ENCODE data around the gene RGL3.

The RGL3 gene

DNA sequence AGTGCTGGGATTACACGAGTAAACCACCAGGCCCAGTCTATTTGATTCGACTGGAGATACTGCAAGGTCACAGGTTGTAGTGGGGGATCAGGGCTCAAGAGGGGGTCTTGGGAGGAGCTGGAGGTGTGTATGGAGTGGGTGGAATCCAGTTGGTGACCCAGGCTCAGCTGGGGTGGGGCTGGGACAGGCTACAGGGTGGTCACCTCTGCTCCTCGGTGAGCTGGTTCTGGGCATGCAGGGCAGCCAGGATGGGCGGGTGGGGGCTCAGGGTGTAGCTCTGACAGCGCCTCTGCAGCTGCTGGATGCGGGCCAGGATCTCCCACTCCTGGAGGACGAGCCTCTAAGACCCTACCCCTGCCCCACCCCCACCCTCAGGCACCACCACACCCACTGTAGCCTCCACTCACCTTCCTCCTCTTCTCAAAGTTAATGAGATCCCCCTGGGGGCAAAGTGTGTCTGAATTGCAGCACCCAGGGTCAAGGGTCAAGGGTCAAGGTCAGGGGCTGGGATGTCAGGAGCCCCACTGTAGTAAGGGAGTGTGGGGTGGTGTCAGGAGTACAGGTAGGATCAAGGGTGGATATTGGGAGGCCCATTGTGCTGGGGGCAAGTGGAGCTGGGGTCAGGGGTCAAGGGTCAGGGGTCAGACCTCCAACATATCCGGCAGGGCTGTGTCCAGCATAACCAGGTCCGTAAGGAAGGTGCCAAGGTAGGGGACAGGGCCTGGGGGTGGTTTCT, 17.1 kb downstream of the RGL3 start:
- H3K4ac ChIP-seq (ENCODE audit: low read length), result no peak overlapping the region
- H3K79me1 ChIP-seq (ENCODE audit: low read depth, low read length), result no peaks in the 10 kb centered on the region
- H3K14ac ChIP-seq (ENCODE audit: low read length), result no peak overlapping the region
- H3K27ac ChIP-seq (replicated peaks; ENCODE audit: low read length), result no peak overlapping the region
- H2AK5ac ChIP-seq (ENCODE audit: low read depth, low read length), result peak overlapping the region; percentile 88
- H3K4me3 ChIP-seq (ENCODE audit: low read length in 2 of 2), result no peak overlapping the region
- WGBS, 2 donors (ENCODE audit: extremely low coverage in 2 of 2, insufficient read length in 2 of 2, insufficient replicate concordance in 1 of 2), result no CpG with 5 or more reads among the region's 9 CpGs
- no peaks in the 10 kb centered on the region for H3K36me3 ChIP-seq (replicated peaks in 1 of 2; ENCODE audit: control insufficient read depth in 2 of 2, insufficient read depth in 2 of 2, low read length in 2 of 2)
- H2BK5ac ChIP-seq (ENCODE audit: low read length), result peak overlapping the region; percentile 93
- H3K18ac ChIP-seq (ENCODE audit: low read length), result peak overlapping the region; percentile 38
- no peak overlapping the region for H2BK120ac ChIP-seq (ENCODE audit: low read depth, low read length)
- peaks cover 0 to 7% (median 5%) of the 10 kb centered on the region in 3 experiments for H3K27me3 ChIP-seq (ENCODE audit: control insufficient read depth in 3 of 3, insufficient read depth in 3 of 3, low read depth in 1 of 3, low read length in 3 of 3)
- H4K8ac ChIP-seq (ENCODE audit: low read depth, low read length), result no peak overlapping the region
- no peak overlapping the region for H2BK12ac ChIP-seq (ENCODE audit: low read length)
- H2BK15ac ChIP-seq (ENCODE audit: low read length), result no peak overlapping the region
- H3K4me2 ChIP-seq (ENCODE audit: insufficient read depth, low read length, poor library complexity, severe bottlenecking), result no peak overlapping the region
- H2AFZ ChIP-seq (ENCODE audit: low read length), result no peak overlapping the region
- no peaks in the 10 kb centered on the region for H3K9me3 ChIP-seq (replicated peaks in 1 of 2; ENCODE audit: control insufficient read depth in 2 of 2, insufficient read depth in 1 of 2, low read depth in 1 of 2, low read length in 2 of 2)
- no peak overlapping the region for H3K23ac ChIP-seq (ENCODE audit: low read depth, low read length, poor library complexity)
- DNase-seq (ENCODE audit: low spot score), result no peak
- no peak overlapping the region for H3K9ac ChIP-seq (ENCODE audit: low read depth, low read length, poor library complexity)
- H3K4me1 ChIP-seq (ENCODE audit: control insufficient read depth in 2 of 2, insufficient read depth in 1 of 2, low read depth in 1 of 2, low read length in 2 of 2), result peaks cover 2 to 8% of the 10 kb centered on the region in 2 donors
- H4K91ac ChIP-seq (ENCODE audit: low read depth, low read length, poor library complexity), result no peak overlapping the region

DNA sequence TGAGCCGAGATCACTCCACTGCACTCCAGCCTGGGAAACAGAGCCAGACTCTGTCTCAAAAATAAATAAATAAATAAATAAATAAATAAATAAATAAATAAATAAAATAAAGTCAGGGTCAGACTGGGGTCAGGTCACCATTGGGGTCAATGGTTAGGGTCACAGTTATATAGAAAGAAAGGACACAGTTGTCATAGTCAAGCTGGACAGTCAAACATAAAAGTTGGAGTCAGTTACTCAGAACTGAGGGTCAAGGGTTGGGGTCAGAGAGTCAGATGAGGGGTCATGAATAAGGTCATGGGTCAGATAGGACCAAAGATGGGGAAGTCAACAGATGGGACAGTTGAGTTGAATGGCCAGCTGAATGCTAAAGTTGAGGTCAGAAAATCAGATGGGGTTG, 18.3 kb downstream of the RGL3 start:
- Histone ChIP-seq H2BK5ac (ENCODE audit: low read length) (no peak overlapping the region), H3K4me3 (ENCODE audit: low read length in 2 of 2) (no peak overlapping the region), H3K14ac (ENCODE audit: low read length) (no peak overlapping the region), H3K4me2 (ENCODE audit: insufficient read depth, low read length, poor library complexity, severe bottlenecking) (no peak overlapping the region), H4K91ac (ENCODE audit: low read depth, low read length, poor library complexity) (no peak overlapping the region), H3K36me3 (replicated peaks in 1 of 2; ENCODE audit: control insufficient read depth in 2 of 2, insufficient read depth in 2 of 2, low read length in 2 of 2) (no peaks in the 10 kb centered on the region), H2BK15ac (ENCODE audit: low read length) (no peak overlapping the region), H2BK12ac (ENCODE audit: low read length) (no peak overlapping the region), H3K4ac (ENCODE audit: low read length) (no peak overlapping the region), H3K27me3 (ENCODE audit: control insufficient read depth in 3 of 3, insufficient read depth in 3 of 3, low read depth in 1 of 3, low read length in 3 of 3) (no peaks in the 10 kb centered on the region), H2AK5ac (ENCODE audit: low read depth, low read length) (no peak overlapping the region), H3K9ac (ENCODE audit: low read depth, low read length, poor library complexity) (no peak overlapping the region), H3K9me3 (replicated peaks in 1 of 2; ENCODE audit: control insufficient read depth in 2 of 2, insufficient read depth in 1 of 2, low read depth in 1 of 2, low read length in 2 of 2) (no peaks in the 10 kb centered on the region), H3K79me1 (ENCODE audit: low read depth, low read length) (no peaks in the 10 kb centered on the region), H4K8ac (ENCODE audit: low read depth, low read length) (no peak overlapping the region), H2AFZ (ENCODE audit: low read length) (no peak overlapping the region), H3K4me1 (ENCODE audit: control insufficient read depth in 2 of 2, insufficient read depth in 1 of 2, low read depth in 1 of 2, low read length in 2 of 2) (peaks cover 0 to 8% of the 10 kb centered on the region in 2 donors), H3K23ac (ENCODE audit: low read depth, low read length, poor library complexity) (no peak overlapping the region), H3K18ac (ENCODE audit: low read length) (no peak overlapping the region), H3K27ac (replicated peaks; ENCODE audit: low read length) (no peak overlapping the region), H2BK120ac (ENCODE audit: low read depth, low read length) (no peak overlapping the region)
- no CpG with 5 or more reads among the region's 1 CpG for WGBS, 2 donors (ENCODE audit: extremely low coverage in 2 of 2, insufficient read length in 2 of 2, insufficient replicate concordance in 1 of 2)
- no peak for DNase-seq (ENCODE audit: low spot score)

DNA sequence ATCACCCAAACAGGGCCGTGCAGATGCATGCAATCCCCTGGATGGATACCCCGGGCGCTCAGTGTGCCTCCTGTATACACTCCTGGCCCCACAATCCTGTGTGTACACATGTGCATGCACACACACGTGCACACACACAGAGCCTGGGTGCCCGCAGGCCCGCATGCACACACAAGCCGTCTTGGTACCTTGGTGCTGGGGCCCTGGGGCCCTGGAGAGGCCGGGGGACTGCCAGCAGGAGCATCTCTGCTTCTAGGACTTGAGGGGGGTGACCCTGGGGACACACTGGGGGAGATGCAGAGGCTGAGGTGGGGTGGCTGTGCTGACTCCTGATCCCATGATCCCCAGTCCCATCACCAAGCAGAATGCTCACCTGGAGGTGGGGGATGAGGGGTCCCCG, 19.4 kb downstream of the RGL3 start:
- H3K79me1 ChIP-seq (ENCODE audit: low read depth, low read length), result no peaks in the 10 kb centered on the region
- H2BK120ac ChIP-seq (ENCODE audit: low read depth, low read length), result no peak overlapping the region
- no peak overlapping the region for H3K4me3 ChIP-seq (ENCODE audit: low read length in 2 of 2)
- no peak overlapping the region for H2BK12ac ChIP-seq (ENCODE audit: low read length)
- H3K14ac ChIP-seq (ENCODE audit: low read length), result no peak overlapping the region
- WGBS, 2 donors (ENCODE audit: extremely low coverage in 2 of 2, insufficient read length in 2 of 2, insufficient replicate concordance in 1 of 2), result no CpG with 5 or more reads among the region's 9 CpGs
- H3K23ac ChIP-seq (ENCODE audit: low read depth, low read length, poor library complexity), result no peak overlapping the region
- H2AK5ac ChIP-seq (ENCODE audit: low read depth, low read length), result peak overlapping the region; percentile 75
- no peak overlapping the region for H3K4me2 ChIP-seq (ENCODE audit: insufficient read depth, low read length, poor library complexity, severe bottlenecking)
- no peak overlapping the region for H3K9ac ChIP-seq (ENCODE audit: low read depth, low read length, poor library complexity)
- H2BK15ac ChIP-seq (ENCODE audit: low read length), result no peak overlapping the region
- no peaks in the 10 kb centered on the region for H3K27me3 ChIP-seq (ENCODE audit: control insufficient read depth in 3 of 3, insufficient read depth in 3 of 3, low read depth in 1 of 3, low read length in 3 of 3)
- no peak for DNase-seq (ENCODE audit: low spot score)
- peaks cover 0 to 2% of the 10 kb centered on the region in 2 donors for H3K4me1 ChIP-seq (ENCODE audit: control insufficient read depth in 2 of 2, insufficient read depth in 1 of 2, low read depth in 1 of 2, low read length in 2 of 2)
- no peak overlapping the region for H3K18ac ChIP-seq (ENCODE audit: low read length)
- H3K9me3 ChIP-seq (replicated peaks in 1 of 2; ENCODE audit: control insufficient read depth in 2 of 2, insufficient read depth in 1 of 2, low read depth in 1 of 2, low read length in 2 of 2), result no peaks in the 10 kb centered on the region
- H3K27ac ChIP-seq (replicated peaks; ENCODE audit: low read length), result no peak overlapping the region
- no peak overlapping the region for H4K91ac ChIP-seq (ENCODE audit: low read depth, low read length, poor library complexity)
- H2AFZ ChIP-seq (ENCODE audit: low read length), result no peak overlapping the region
- H2BK5ac ChIP-seq (ENCODE audit: low read length), result peak overlapping the region; percentile 24
- H4K8ac ChIP-seq (ENCODE audit: low read depth, low read length), result no peak overlapping the region
- H3K36me3 ChIP-seq (replicated peaks in 1 of 2; ENCODE audit: control insufficient read depth in 2 of 2, insufficient read depth in 2 of 2, low read length in 2 of 2), result no peaks in the 10 kb centered on the region
- no peak overlapping the region for H3K4ac ChIP-seq (ENCODE audit: low read length)

DNA sequence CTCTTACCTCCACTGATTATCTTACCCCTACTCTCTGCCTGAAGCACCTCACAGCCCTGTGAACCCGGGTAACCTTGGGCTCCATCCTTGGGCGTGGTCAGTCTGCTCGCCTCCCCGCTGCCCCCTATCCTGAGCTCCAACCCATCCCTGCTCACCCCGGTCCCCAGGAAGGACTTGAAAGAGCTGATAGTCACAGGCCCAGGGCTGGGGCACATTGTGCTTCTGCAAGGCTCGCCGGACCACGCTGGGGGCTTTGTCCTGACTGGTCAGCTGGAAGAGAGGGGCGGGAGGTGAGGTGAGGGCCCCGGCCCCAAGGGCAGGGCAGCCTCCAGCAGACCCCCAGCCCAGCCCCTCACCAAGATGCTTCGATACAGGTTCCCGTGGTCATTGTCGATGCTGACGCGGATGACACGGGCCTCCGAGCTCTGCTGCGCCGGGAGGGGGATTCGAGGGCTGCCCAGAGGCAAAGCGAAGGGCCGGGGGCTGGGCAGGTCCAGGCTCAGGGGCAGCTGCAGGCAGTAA, 22.0 kb downstream of the RGL3 start:
- Histone ChIP-seq H2AFZ (ENCODE audit: low read length) (peak overlapping the region; percentile 67), H2BK5ac (ENCODE audit: low read length) (peak overlapping the region; percentile 82), H3K4me1 (ENCODE audit: control insufficient read depth in 2 of 2, insufficient read depth in 1 of 2, low read depth in 1 of 2, low read length in 2 of 2) (no peaks in the 10 kb centered on the region), H3K27ac (replicated peaks; ENCODE audit: low read length) (no peak overlapping the region), H3K36me3 (replicated peaks in 1 of 2; ENCODE audit: control insufficient read depth in 2 of 2, insufficient read depth in 2 of 2, low read length in 2 of 2) (no peaks in the 10 kb centered on the region), H3K79me1 (ENCODE audit: low read depth, low read length) (no peaks in the 10 kb centered on the region), H4K91ac (ENCODE audit: low read depth, low read length, poor library complexity) (no peak overlapping the region), H3K23ac (ENCODE audit: low read depth, low read length, poor library complexity) (no peak overlapping the region), H2BK15ac (ENCODE audit: low read length) (no peak overlapping the region), H3K18ac (ENCODE audit: low read length) (peak overlapping the region; percentile 57), H2BK12ac (ENCODE audit: low read length) (no peak overlapping the region), H3K4me3 (ENCODE audit: low read length in 2 of 2) (no peak overlapping the region), H4K8ac (ENCODE audit: low read depth, low read length) (no peak overlapping the region), H3K4me2 (ENCODE audit: insufficient read depth, low read length, poor library complexity, severe bottlenecking) (no peak overlapping the region), H3K9me3 (replicated peaks in 1 of 2; ENCODE audit: control insufficient read depth in 2 of 2, insufficient read depth in 1 of 2, low read depth in 1 of 2, low read length in 2 of 2) (no peaks in the 10 kb centered on the region), H3K4ac (ENCODE audit: low read length) (no peak overlapping the region), H3K14ac (ENCODE audit: low read length) (no peak overlapping the region), H3K27me3 (ENCODE audit: control insufficient read depth in 3 of 3, insufficient read depth in 3 of 3, low read depth in 1 of 3, low read length in 3 of 3) (no peaks in the 10 kb centered on the region), H3K9ac (ENCODE audit: low read depth, low read length, poor library complexity) (no peak overlapping the region), H2BK120ac (ENCODE audit: low read depth, low read length) (no peak overlapping the region), H2AK5ac (ENCODE audit: low read depth, low read length) (peak overlapping the region; percentile 63)
- DNase-seq (ENCODE audit: low spot score), result no peak
- no CpG with 5 or more reads among the region's 22 CpGs for WGBS, 2 donors (ENCODE audit: extremely low coverage in 2 of 2, insufficient read length in 2 of 2, insufficient replicate concordance in 1 of 2)

Measured in neuronal stem cell (in vitro differentiated cells).